Heart left ventricle (tissue), 16 donors: ENCODE data around the gene SHMT2. TPM values are rescaled to one million over a fixed set of nuclear protein-coding genes. Genes with fewer than 3 reads are reported as not detected.

Experiments used
- ATAC-seq, 4 donors: fragments of 200-7000 bp; cut with Tn5 transposase; one replicate each; pipeline ENCODE4 v1.9.1; 2020 to 2022; ENCODE audit warnings: moderate library complexity in 4 of 4, mild to moderate bottlenecking in 3 of 4, moderate number of reproducible peaks in 1 of 4
- DNase-seq, 5 donors: peaks; one replicate each; pipeline ENCODE4 v3.0.0-alpha.2; 2020
- H3K27ac ChIP-seq, 12 donors: fragments of 200-600 bp; sonication (generic) in 4 of 12; one replicate each; pipeline versions ENCODE4 v1.5.0 to v1.8.0; 2016 to 2022; ENCODE audit warnings: mild to moderate bottlenecking in 2 of 12
- H3K27me3 ChIP-seq, 9 donors: fragments of 200-600 bp; sonication (generic) in 2 of 9; one replicate each; pipeline versions ENCODE4 v1.5.1 to v1.8.0; 2016 to 2022; ENCODE audit warnings: mild to moderate bottlenecking in 3 of 9
- H3K36me3 ChIP-seq, 9 donors: fragments of 200-600 bp; sonication (generic) in 2 of 9; one replicate each; pipeline versions ENCODE4 v1.5.0 to v1.8.0; 2018 to 2022; ENCODE audit warnings: mild to moderate bottlenecking in 2 of 9
- H3K4me1 ChIP-seq, 12 donors: fragments of 200-600 bp; sonication (generic) in 4 of 12; one replicate each; pipeline versions ENCODE4 v1.5.0 to v1.8.0; 2016 to 2022; ENCODE audit warnings: mild to moderate bottlenecking in 3 of 12
- H3K4me3 ChIP-seq, 12 donors: fragments of 200-600 bp; sonication (generic) in 4 of 12; one replicate each; pipeline versions ENCODE4 v1.5.0 to v1.8.0; 2017 to 2022; ENCODE audit warnings: mild to moderate bottlenecking in 9 of 12, moderate library complexity in 4 of 12
- H3K9me3 ChIP-seq, 12 donors: fragments of 200-600 bp; sonication (generic) in 4 of 12; one replicate each; pipeline versions ENCODE4 v1.5.0 to v1.8.0; 2016 to 2022; ENCODE audit warnings: mild to moderate bottlenecking in 1 of 12
- CTCF ChIP-seq, 12 donors: fragments of 200-600 bp; sonication (generic) in 4 of 12; IDR thresholded peaks; one replicate each; pipeline versions ENCODE4 v1.5.0 to v1.8.0; 2018 to 2022; ENCODE audit warnings: antibody characterized with exemption in 12 of 12, mild to moderate bottlenecking in 5 of 12
- POLR2A ChIP-seq, 2 donors: fragments of 450-650 bp; IDR thresholded peaks; one replicate each; pipeline ENCODE4 v1.6.1; 2017; ENCODE audit warnings: antibody characterized with exemption in 2 of 2, mild to moderate bottlenecking in 2 of 2, moderate library complexity in 2 of 2
- WGBS, 4 donors: extraction: QIAGEN DNeasy Blood & Tissue Kit in 2 of 4; methylation state at CpG; one replicate each; pipeline versions ENCODE4 v1.1.5 to v1.1.7; 2013 to 2018; 5-methylcytosine and 5-hydroxymethylcytosine counted together
- intact Hi-C, 10 donors: fragments of 100-400 bp; cut with DNase I; formaldehyde crosslinking; loops; one replicate each; pipeline versions ENCODE4 v1.11.1 to v1.14.2; 2022
- polyA plus RNA-seq, 2 donors: library from polyadenylated mRNA; stranded (reverse); fragments of 200-250 nt; gene quantifications; one replicate each; pipeline ENCODE4 v1.2.3, GENCODE V29; 2013
- total RNA-seq, 9 donors: library from RNA; depleted of rRNA in 2 of 9; stranded (reverse); fragments of >200 nt in 2 of 9; fragmentation: NEBNext Ultra II Directional in 3 of 9; extraction: Animal tissue kit (Norgen Biotek cat#: 25700) in 3 of 9; gene quantifications; one replicate each; pipeline versions ENCODE4 v1.1.0 to v1.2.4, GENCODE V29; 2016 to 2023
- donor health status: ischemic (EF 13 %, LVEDD 7.1; RV severe dilation, severe dysfunction).
- donor health status: healthy with polysubstance abuse.
- donor health status: DM: no; HTN: yes; CAD: no.
- donor health status: DM: no; HTN: no; CAD: no.
- donor health status: ischemic (EF 25% LVEDD 6.9; RV normal size, moderate dysfunction).
- donor health status: ischemic (EF 25% LVEDD 5.7; RV mildly dilated, moderate dysfunction).
- donor health status: healthy.
- donor health status: DM: yes; HTN: yes; CAD: no.
- donor health status: ischemic (EF 35%, LVEDD 5.7; RV mildly dilated, moderate dysfunction).
- donor health status: nonischemic (EF 11% LVEDD 7.7; RV severe dilation, severe dysfunction).
- donor health status: DM: yes; HTN: yes; CAD: no.
- donor health status: PGD.
- donor health status: ischemic (EF 29% LVEDD 5.4; RV normal size, mild dysfunction).
- donor health status: nonischemic (EF 23%, LVEDD 6.1; RV moderate dilation, normal function).

SHMT2 gene
- total and polyA plus RNA-seq, 11 donors: 15.9 to 76.5 (median 35.5) TPM

- WGBS, 4 donors: 76 to 89% (median 84%) methylated on average over 10 to 34 of the region's 34 CpGs
- no peak for ATAC-seq
- H3K4me1 ChIP-seq: peaks cover 0 to 2% (median 0%) of the 10 kb centered on the region in 12 donors
- H3K4me3 ChIP-seq: no peak overlapping the region
- H3K27me3 ChIP-seq: no peaks in the 10 kb centered on the region
- no peak for TF ChIP-seq CTCF (IDR thresholded peaks at IDR 0.05)
- TF ChIP-seq POLR2A (IDR thresholded peaks at IDR 0.05): no peak
- intact Hi-C loops: no loop called here
- no peaks in the 10 kb centered on the region for H3K9me3 ChIP-seq
- H3K27ac ChIP-seq: no peak overlapping the region
- H3K36me3 ChIP-seq: peaks cover 0 to 99% (median 96%) of the 10 kb centered on the region in 9 donors
- DNase-seq: no peak
Measured at GRCh38 chr12:57195611-57196371, 33.7 kb upstream of the SHMT2 start.

- no peaks in the 10 kb centered on the region for H3K9me3 ChIP-seq
- ATAC-seq (no peak), DNase-seq (no peak)
- no peaks in the 10 kb centered on the region for H3K4me1 ChIP-seq
- no peak overlapping the region for H3K4me3 ChIP-seq
- TF ChIP-seq POLR2A (IDR thresholded peaks at IDR 0.05) (no peak), CTCF (IDR thresholded peaks at IDR 0.05) (no peak)
- H3K27ac ChIP-seq: no peak overlapping the region
- H3K36me3 ChIP-seq: peaks cover 0 to 99% (median 96%) of the 10 kb centered on the region in 9 donors
- H3K27me3 ChIP-seq: no peaks in the 10 kb centered on the region
- intact Hi-C loops: no loop called here
- WGBS, 4 donors: 65 to 79% (median 76%) methylated on average over 4 of the region's 4 CpGs
Measured at GRCh38 chr12:57196439-57196838, 33.1 kb upstream of the SHMT2 start.

- no peak overlapping the region for H3K27ac ChIP-seq
- intact Hi-C loops: no loop called here
- H3K9me3 ChIP-seq: no peaks in the 10 kb centered on the region
- TF ChIP-seq CTCF (IDR thresholded peaks at IDR 0.05) (no peak), POLR2A (IDR thresholded peaks at IDR 0.05) (no peak)
- H3K4me1 ChIP-seq: no peaks in the 10 kb centered on the region
- DNase-seq: no peak
- H3K27me3 ChIP-seq: no peaks in the 10 kb centered on the region
- ATAC-seq: no peak
- WGBS, 4 donors: 87 to 97% (median 91%) methylated on average over 6 to 22 of the region's 22 CpGs
- H3K36me3 ChIP-seq: peaks cover 0 to 100% (median 99%) of the 10 kb centered on the region in 9 donors
- H3K4me3 ChIP-seq: no peak overlapping the region
Measured at GRCh38 chr12:57196956-57197355, 32.6 kb upstream of the SHMT2 start.

- WGBS, 4 donors: 89 to 96% (median 93%) methylated on average over 3 to 17 of the region's 17 CpGs
- Histone ChIP-seq H3K9me3 (no peaks in the 10 kb centered on the region), H3K27me3 (no peaks in the 10 kb centered on the region), H3K4me3 (no peak overlapping the region), H3K4me1 (no peaks in the 10 kb centered on the region), H3K36me3 (peaks cover 0 to 100% (median 99%) of the 10 kb centered on the region in 9 donors), H3K27ac (no peak overlapping the region)
- DNase-seq: no peak
- TF ChIP-seq POLR2A (IDR thresholded peaks at IDR 0.05) (no peak), CTCF (IDR thresholded peaks at IDR 0.05) (no peak)
- ATAC-seq: no peak
- intact Hi-C loops: no loop called here
Measured at GRCh38 chr12:57198329-57198728, 31.2 kb upstream of the SHMT2 start.
